DOHH2 (cell line): Measurements from ENCODE around the gene IL16.

Source experiments
- H3F3A ChIP-seq: fragments of 200-600 bp; sonication (generic), shearing (Covaris generic); 2 replicates; pipeline ENCODE4 v1.6.0; 2016; ENCODE audit warnings: antibody characterized with exemption, mild to moderate bottlenecking; ENCODE audit not compliant: control insufficient read depth, insufficient read depth
- H3K27ac ChIP-seq: fragments of 200-600 bp; sonication (generic); 2 replicates; pipeline ENCODE4 v1.5.1; 2014; ENCODE audit warnings: low read depth, mild to moderate bottlenecking, low read length, moderate library complexity
- H3K27me3 ChIP-seq: fragments of 200-600 bp; sonication (generic); 2 replicates; pipeline ENCODE4 v1.6.1; 2014; ENCODE audit warnings: mild to moderate bottlenecking, low read length, mixed read lengths; ENCODE audit not compliant: control insufficient read depth
- H3K36me3 ChIP-seq: fragments of 200-600 bp; sonication (generic); 2 replicates; pipeline ENCODE4 v1.6.1; 2014; ENCODE audit warnings: mild to moderate bottlenecking, low read length, moderate library complexity, mixed read lengths; ENCODE audit not compliant: control insufficient read depth
- H3K4me1 ChIP-seq: fragments of 200-600 bp; sonication (generic); 2 replicates; pipeline ENCODE4 v1.6.1; 2014; ENCODE audit warnings: mild to moderate bottlenecking, low read length, mixed read lengths; ENCODE audit not compliant: control insufficient read depth
- H3K4me2 ChIP-seq: fragments of 200-600 bp; sonication (generic); 2 replicates; pipeline ENCODE4 v1.6.0; 2014; ENCODE audit warnings: mild to moderate bottlenecking, low read length, moderate library complexity
- H3K4me3 ChIP-seq: fragments of 200-600 bp; sonication (generic); 2 replicates; pipeline ENCODE4 v1.5.1; 2014; ENCODE audit warnings: mild to moderate bottlenecking, low read length, mixed read lengths
- H3K79me2 ChIP-seq: fragments of 200-600 bp; sonication (generic); 2 replicates; pipeline ENCODE4 v1.6.1; 2014; ENCODE audit warnings: mild to moderate bottlenecking, low read length, mixed read lengths; ENCODE audit not compliant: control insufficient read depth
- H3K9me2 ChIP-seq: fragments of 200-600 bp; sonication (generic); replicated peaks from 2 replicates; pipeline ENCODE4 v1.6.1; 2014; ENCODE audit warnings: mild to moderate bottlenecking, low read length, mixed read lengths; ENCODE audit not compliant: control insufficient read depth
- H3K9me3 ChIP-seq: fragments of 200-600 bp; sonication (generic); 2 replicates; pipeline ENCODE4 v1.6.1; 2014; ENCODE audit warnings: antibody characterized with exemption, low read length, mixed read lengths; ENCODE audit not compliant: control insufficient read depth, insufficient read depth
- H4K20me1 ChIP-seq: fragments of 200-600 bp; sonication (generic); 2 replicates; pipeline ENCODE4 v1.6.0; 2014; ENCODE audit warnings: low read depth, mild to moderate bottlenecking, antibody characterized with exemption, low read length, moderate library complexity; ENCODE audit not compliant: control insufficient read depth, insufficient read depth
- CTCF ChIP-seq: fragments of 200-600 bp; sonication (generic); IDR thresholded peaks from one replicate; pipeline ENCODE4 v1.5.1; 2014; ENCODE audit warnings: antibody characterized with exemption, mild to moderate bottlenecking, low read depth, low read length; ENCODE audit not compliant: poor library complexity, severe bottlenecking
- EZH2phosphoT487 ChIP-seq: fragments of 200-600 bp; sonication (generic); IDR thresholded peaks from 2 replicates; pipeline ENCODE4 v1.6.1; 2017; ENCODE audit warnings: borderline replicate concordance, mild to moderate bottlenecking, antibody characterized with exemption, low read length, moderate library complexity, mixed read lengths

IL16 gene

GRCh38 chr15:81190922-81191507 is 5.7 kb upstream of the IL16 start:
- H3K4me2 ChIP-seq, result no peak overlapping the region
- H3K4me3 ChIP-seq, result no peak overlapping the region
- H3K9me2 ChIP-seq, result no peaks in the 10 kb centered on the region

GRCh38 chr15:81191701-81192100 is 5.0 kb upstream of the IL16 start:
- peaks cover 6% of the 10 kb centered on the region; the same call in 1 of the 2 replicates for H3K27me3 ChIP-seq
- H3K36me3 ChIP-seq, result no peaks in the 10 kb centered on the region

More at GRCh38 chr15:81190922-81191507, 5.7 kb upstream of the IL16 start:
- H3F3A ChIP-seq, result no peaks in the 10 kb centered on the region
- H3K4me1 ChIP-seq, result no peaks in the 10 kb centered on the region
- no peaks in the 10 kb centered on the region for H3K9me3 ChIP-seq
- TF ChIP-seq CTCF (no peak), EZH2phosphoT487 (no peak)
- H3K36me3 ChIP-seq, result no peaks in the 10 kb centered on the region
- H3K79me2 ChIP-seq, result no peaks in the 10 kb centered on the region
- peaks cover 6% of the 10 kb centered on the region; the same call in 1 of the 2 replicates for H3K27me3 ChIP-seq
- no peak overlapping the region for H3K27ac ChIP-seq
- no peaks in the 10 kb centered on the region for H4K20me1 ChIP-seq

GRCh38 chr15:81194723-81195122 is 2.0 kb upstream of the IL16 start:
- Histone ChIP-seq H3K9me3 (no peaks in the 10 kb centered on the region), H3K4me3 (no peak overlapping the region), H4K20me1 (no peaks in the 10 kb centered on the region), H3F3A (no peaks in the 10 kb centered on the region), H3K27ac (no peak overlapping the region), H3K4me1 (no peaks in the 10 kb centered on the region), H3K27me3 (peaks cover 6% of the 10 kb centered on the region; the same call in 1 of the 2 replicates), H3K4me2 (no peak overlapping the region), H3K79me2 (no peaks in the 10 kb centered on the region), H3K36me3 (no peaks in the 10 kb centered on the region), H3K9me2 (no peaks in the 10 kb centered on the region)
- TF ChIP-seq CTCF, result no peak
- TF ChIP-seq EZH2phosphoT487, result no peak

More at GRCh38 chr15:81191701-81192100, 5.0 kb upstream of the IL16 start:
- H3K79me2 ChIP-seq, result no peaks in the 10 kb centered on the region
- H3K9me3 ChIP-seq, result no peaks in the 10 kb centered on the region
- H3K27ac ChIP-seq, result no peak overlapping the region
- H3K4me1 ChIP-seq, result no peaks in the 10 kb centered on the region
- no peaks in the 10 kb centered on the region for H3F3A ChIP-seq
- no peak overlapping the region for H3K4me2 ChIP-seq
- no peaks in the 10 kb centered on the region for H3K9me2 ChIP-seq
- no peak for TF ChIP-seq CTCF
- H4K20me1 ChIP-seq, result no peaks in the 10 kb centered on the region
- H3K4me3 ChIP-seq, result no peak overlapping the region
